Panc1 (cell line): ENCODE measurements around the gene HTRA3. TPM values are rescaled to one million over a fixed set of nuclear protein-coding genes. Genes with fewer than 3 reads are reported as not detected.

Source experiments
- ATAC-seq: fragments of 200-7000 bp; cut with Tn5 transposase; 2 replicates; pipeline ENCODE4 v1.9.1; 2020; ENCODE audit warnings: mild to moderate bottlenecking, moderate library complexity
- BruUV-seq: library from RNA; stranded (reverse); fragments of 400-500 nt; replicated peaks from 2 replicates; lab custom pipeline; 2021; lab: Mats Ljungman, UMichigan
- CTCF ChIA-PET: fragments of 300-600 bp; sonication (Branson Sonifier 250); formaldehyde crosslinking; loops from one replicate; lab custom pipeline; 2022; ENCODE audit warnings: antibody characterized with exemption; lab: Charles Lee
- POLR2A ChIA-PET: fragments of 300-600 bp; sonication (Branson Sonifier 250); formaldehyde crosslinking; loops from one replicate; lab custom pipeline; 2022; ENCODE audit warnings: antibody characterized with exemption; lab: Charles Lee
- DNase-seq: peaks from one replicate; pipeline ENCODE4 v3.0.0-alpha.2; 2010; ENCODE audit warnings: low read depth, low spot score
- H3K27ac ChIP-seq: 2 replicates; pipeline ENCODE4 v1.5.1; 2011; ENCODE audit warnings: mild to moderate bottlenecking, low read length, inconsistent platforms
- H3K27me3 ChIP-seq: fragments of 200-500 bp; sonication (Bioruptor generic); 2 replicates; pipeline ENCODE4 v1.6.0; 2014; ENCODE audit warnings: low read length, inconsistent platforms; ENCODE audit not compliant: control insufficient read depth, insufficient read depth
- H3K36me3 ChIP-seq: fragments of 200-500 bp; sonication (Bioruptor generic); 2 replicates; pipeline ENCODE4 v1.5.1; 2014; ENCODE audit warnings: inconsistent platforms, mild to moderate bottlenecking, low read length, moderate library complexity; ENCODE audit not compliant: control insufficient read depth, insufficient read depth
- H3K4me1 ChIP-seq: 2 replicates; pipeline ENCODE4 v1.5.1; 2011; ENCODE audit warnings: inconsistent platforms, mild to moderate bottlenecking, low read length, moderate library complexity; ENCODE audit not compliant: control insufficient read depth, insufficient read depth
- H3K4me3 ChIP-seq, 2 experiments: 2 replicates each; pipeline ENCODE4 v1.5.1; 2011 to 2012; ENCODE audit warnings: low read depth in 2 of 2, low read length in 2 of 2, mild to moderate bottlenecking in 2 of 2, inconsistent platforms in 1 of 2, moderate library complexity in 1 of 2
- H3K9me3 ChIP-seq: fragments of 200-500 bp; sonication (Bioruptor generic); 2 replicates; pipeline ENCODE4 v1.5.1; 2014; ENCODE audit warnings: low read depth, mild to moderate bottlenecking, inconsistent platforms, low read length, moderate library complexity; ENCODE audit not compliant: control insufficient read depth, insufficient read depth
- POLR2AphosphoS5 ChIP-seq: IDR thresholded peaks from 2 replicates; pipeline ENCODE4 v1.6.1; 2012; ENCODE audit warnings: mild to moderate bottlenecking, low read depth, low read length, moderate library complexity
- SIN3A ChIP-seq: IDR thresholded peaks from 2 replicates; pipeline ENCODE4 v1.6.1; 2012; ENCODE audit warnings: low read depth, mild to moderate bottlenecking, low read length, moderate library complexity, borderline replicate concordance; ENCODE audit not compliant: insufficient read depth
- TCF7L2 ChIP-seq: IDR thresholded peaks from 2 replicates; pipeline ENCODE4 v1.6.1; 2011; ENCODE audit warnings: mild to moderate bottlenecking, low read depth, low read length, inconsistent platforms
- in situ Hi-C: cut with HindIII; loops from 2 replicates; pipeline ENCODE4 v1.10.0; 2016; ENCODE audit warnings: low sequenced_read_pairs, low pct_unique_long_range_greater_than_20kb
- intact Hi-C: fragments of 100-400 bp; cut with micrococcal nuclease; formaldehyde crosslinking; loops from one replicate; pipeline ENCODE4 v1.10.0; 2022; ENCODE audit not compliant: unreplicated experiment
- total RNA-seq: library from RNA; stranded (reverse); gene quantifications from one replicate; pipeline ENCODE4 v1.2.1, GENCODE V29; 2021; ENCODE audit not compliant: unreplicated experiment
- TF ChIP-seq, protein P1 (sequence below), 2 experiments: IDR thresholded peaks; 2 replicates each; pipeline ENCODE4 v1.6.1; 2011 to 2012; ENCODE audit warnings: low read depth in 2 of 2, control low read depth in 1 of 2, low read length in 1 of 2, mild to moderate bottlenecking in 1 of 2, moderate library complexity in 1 of 2; ENCODE audit not compliant: insufficient read depth in 1 of 2
- TF ChIP-seq, protein P2 (sequence below): fragments of 450-650 bp; IDR thresholded peaks from 2 replicates; pipeline ENCODE4 v1.5.1; 2017; ENCODE audit warnings: mild to moderate bottlenecking

Gene HTRA3
- total RNA-seq, 1 experiment from 2014 or later: 0.98 TPM

DNA sequence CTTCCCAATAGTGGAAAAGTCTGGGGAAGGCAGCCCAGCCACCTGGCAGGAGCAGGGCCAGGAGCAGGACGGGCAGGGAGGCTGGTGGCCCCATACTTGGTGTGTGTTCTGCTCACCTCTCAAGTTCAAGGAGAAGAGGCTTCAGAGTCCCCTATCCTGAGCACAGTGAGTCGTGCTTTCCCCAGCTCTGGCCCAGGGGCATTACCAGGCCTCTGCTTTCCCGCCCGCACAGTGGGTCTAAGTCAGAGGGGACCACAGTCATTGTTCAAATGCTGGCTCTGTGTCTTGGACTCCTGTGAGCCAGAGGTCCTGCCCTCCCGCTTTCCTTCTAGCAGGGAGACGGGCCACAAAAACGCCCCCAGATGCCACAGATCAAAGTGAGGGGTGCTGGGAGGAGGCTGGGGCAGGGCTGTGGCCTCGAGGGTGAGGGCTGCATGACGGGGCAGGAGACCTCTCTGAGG is 27.6 kb downstream of the HTRA3 start:
- Histone ChIP-seq H3K36me3 (no peaks in the 10 kb centered on the region), H3K27me3 (no peaks in the 10 kb centered on the region), H3K27ac (no peak overlapping the region), H3K9me3 (no peaks in the 10 kb centered on the region), H3K4me3 (no peak overlapping the region), H3K4me1 (no peaks in the 10 kb centered on the region)
- DNase-seq: no peak
- BruUV-seq: no TSS peak
- ChIA-PET CTCF (no interaction called here), POLR2A (no interaction called here)
- no peak for ATAC-seq
- intact Hi-C loops (no loop called here), in situ Hi-C loops (no loop called here)
- TF ChIP-seq, protein P1, sequence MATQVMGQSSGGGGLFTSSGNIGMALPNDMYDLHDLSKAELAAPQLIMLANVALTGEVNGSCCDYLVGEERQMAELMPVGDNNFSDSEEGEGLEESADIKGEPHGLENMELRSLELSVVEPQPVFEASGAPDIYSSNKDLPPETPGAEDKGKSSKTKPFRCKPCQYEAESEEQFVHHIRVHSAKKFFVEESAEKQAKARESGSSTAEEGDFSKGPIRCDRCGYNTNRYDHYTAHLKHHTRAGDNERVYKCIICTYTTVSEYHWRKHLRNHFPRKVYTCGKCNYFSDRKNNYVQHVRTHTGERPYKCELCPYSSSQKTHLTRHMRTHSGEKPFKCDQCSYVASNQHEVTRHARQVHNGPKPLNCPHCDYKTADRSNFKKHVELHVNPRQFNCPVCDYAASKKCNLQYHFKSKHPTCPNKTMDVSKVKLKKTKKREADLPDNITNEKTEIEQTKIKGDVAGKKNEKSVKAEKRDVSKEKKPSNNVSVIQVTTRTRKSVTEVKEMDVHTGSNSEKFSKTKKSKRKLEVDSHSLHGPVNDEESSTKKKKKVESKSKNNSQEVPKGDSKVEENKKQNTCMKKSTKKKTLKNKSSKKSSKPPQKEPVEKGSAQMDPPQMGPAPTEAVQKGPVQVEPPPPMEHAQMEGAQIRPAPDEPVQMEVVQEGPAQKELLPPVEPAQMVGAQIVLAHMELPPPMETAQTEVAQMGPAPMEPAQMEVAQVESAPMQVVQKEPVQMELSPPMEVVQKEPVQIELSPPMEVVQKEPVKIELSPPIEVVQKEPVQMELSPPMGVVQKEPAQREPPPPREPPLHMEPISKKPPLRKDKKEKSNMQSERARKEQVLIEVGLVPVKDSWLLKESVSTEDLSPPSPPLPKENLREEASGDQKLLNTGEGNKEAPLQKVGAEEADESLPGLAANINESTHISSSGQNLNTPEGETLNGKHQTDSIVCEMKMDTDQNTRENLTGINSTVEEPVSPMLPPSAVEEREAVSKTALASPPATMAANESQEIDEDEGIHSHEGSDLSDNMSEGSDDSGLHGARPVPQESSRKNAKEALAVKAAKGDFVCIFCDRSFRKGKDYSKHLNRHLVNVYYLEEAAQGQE (IDR thresholded peaks at IDR 0.05; ENCODE audit: insufficient read depth in 1 of 2, low read depth in 2 of 2, low read length in 1 of 2): no peak
- no peak for TF ChIP-seq TCF7L2
- no peak for TF ChIP-seq POLR2AphosphoS5
- TF ChIP-seq SIN3A: no peak
- TF ChIP-seq, protein P2, sequence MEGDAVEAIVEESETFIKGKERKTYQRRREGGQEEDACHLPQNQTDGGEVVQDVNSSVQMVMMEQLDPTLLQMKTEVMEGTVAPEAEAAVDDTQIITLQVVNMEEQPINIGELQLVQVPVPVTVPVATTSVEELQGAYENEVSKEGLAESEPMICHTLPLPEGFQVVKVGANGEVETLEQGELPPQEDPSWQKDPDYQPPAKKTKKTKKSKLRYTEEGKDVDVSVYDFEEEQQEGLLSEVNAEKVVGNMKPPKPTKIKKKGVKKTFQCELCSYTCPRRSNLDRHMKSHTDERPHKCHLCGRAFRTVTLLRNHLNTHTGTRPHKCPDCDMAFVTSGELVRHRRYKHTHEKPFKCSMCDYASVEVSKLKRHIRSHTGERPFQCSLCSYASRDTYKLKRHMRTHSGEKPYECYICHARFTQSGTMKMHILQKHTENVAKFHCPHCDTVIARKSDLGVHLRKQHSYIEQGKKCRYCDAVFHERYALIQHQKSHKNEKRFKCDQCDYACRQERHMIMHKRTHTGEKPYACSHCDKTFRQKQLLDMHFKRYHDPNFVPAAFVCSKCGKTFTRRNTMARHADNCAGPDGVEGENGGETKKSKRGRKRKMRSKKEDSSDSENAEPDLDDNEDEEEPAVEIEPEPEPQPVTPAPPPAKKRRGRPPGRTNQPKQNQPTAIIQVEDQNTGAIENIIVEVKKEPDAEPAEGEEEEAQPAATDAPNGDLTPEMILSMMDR: no peak

GRCh38 chr4:8297691-8298485 is 28.3 kb downstream of the HTRA3 start:
- DNase-seq: no peak
- intact Hi-C loops: no loop called here
- Histone ChIP-seq H3K4me3 (no peak overlapping the region), H3K27ac (no peak overlapping the region), H3K36me3 (no peaks in the 10 kb centered on the region), H3K4me1 (no peaks in the 10 kb centered on the region), H3K27me3 (no peaks in the 10 kb centered on the region), H3K9me3 (no peaks in the 10 kb centered on the region)
- in situ Hi-C loops: no loop called here
- ChIA-PET CTCF (no interaction called here), POLR2A (no interaction called here)
- BruUV-seq: no TSS peak
- TF ChIP-seq, protein P1 (IDR thresholded peaks at IDR 0.05; ENCODE audit: insufficient read depth in 1 of 2, low read depth in 2 of 2, low read length in 1 of 2): no peak
- no peak for TF ChIP-seq TCF7L2
- no peak for TF ChIP-seq POLR2AphosphoS5
- TF ChIP-seq SIN3A: no peak
- TF ChIP-seq, protein P2: no peak
- ATAC-seq: no peak
